ENCODE results near the gene FITM2. TPM values are rescaled to one million over a fixed set of nuclear protein-coding genes. Genes with fewer than 3 reads are reported as not detected.

Gene FITM2
- total RNA-seq, 4 donors from 2014 or later: 7.6 to 10.1 (median 8.7) TPM

DNA sequence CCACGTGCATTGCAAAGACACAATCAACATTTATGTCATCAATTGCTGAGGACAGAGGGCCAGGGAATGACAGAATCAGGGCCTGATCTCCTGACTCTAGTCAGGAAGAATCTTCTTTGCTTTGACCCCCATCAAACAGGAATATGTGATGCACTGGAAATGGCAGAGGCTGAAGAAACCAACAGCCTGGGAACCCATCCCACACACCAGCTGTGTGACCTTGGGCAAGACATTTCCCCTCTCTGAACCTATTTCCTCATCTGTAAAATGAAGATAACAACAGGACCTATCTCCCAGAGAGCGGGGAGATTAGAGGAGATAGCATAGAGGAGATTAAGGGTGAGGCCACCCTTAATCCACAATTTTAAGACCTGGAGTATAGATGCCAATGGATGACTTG lies 46.0 kb upstream of the FITM2 start:
- DNase-seq (no peak), ATAC-seq (no peak)
- intact Hi-C loops (cut with DNase I; ENCODE audit: low total_unique reads): no loop called here
- H3K27ac ChIP-seq: no peak overlapping the region
- no peak for TF ChIP-seq POLR2A (IDR thresholded peaks at IDR 0.05)
- TF ChIP-seq, protein P1, sequence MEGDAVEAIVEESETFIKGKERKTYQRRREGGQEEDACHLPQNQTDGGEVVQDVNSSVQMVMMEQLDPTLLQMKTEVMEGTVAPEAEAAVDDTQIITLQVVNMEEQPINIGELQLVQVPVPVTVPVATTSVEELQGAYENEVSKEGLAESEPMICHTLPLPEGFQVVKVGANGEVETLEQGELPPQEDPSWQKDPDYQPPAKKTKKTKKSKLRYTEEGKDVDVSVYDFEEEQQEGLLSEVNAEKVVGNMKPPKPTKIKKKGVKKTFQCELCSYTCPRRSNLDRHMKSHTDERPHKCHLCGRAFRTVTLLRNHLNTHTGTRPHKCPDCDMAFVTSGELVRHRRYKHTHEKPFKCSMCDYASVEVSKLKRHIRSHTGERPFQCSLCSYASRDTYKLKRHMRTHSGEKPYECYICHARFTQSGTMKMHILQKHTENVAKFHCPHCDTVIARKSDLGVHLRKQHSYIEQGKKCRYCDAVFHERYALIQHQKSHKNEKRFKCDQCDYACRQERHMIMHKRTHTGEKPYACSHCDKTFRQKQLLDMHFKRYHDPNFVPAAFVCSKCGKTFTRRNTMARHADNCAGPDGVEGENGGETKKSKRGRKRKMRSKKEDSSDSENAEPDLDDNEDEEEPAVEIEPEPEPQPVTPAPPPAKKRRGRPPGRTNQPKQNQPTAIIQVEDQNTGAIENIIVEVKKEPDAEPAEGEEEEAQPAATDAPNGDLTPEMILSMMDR (IDR thresholded peaks at IDR 0.05 in 4 of 5, conservative IDR thresholded peaks at IDR 0.05 in 1 of 5): no peak
- peaks cover 0 to 2% (median 0%) of the 10 kb centered on the region in 3 donors for H3K27me3 ChIP-seq
- no peaks in the 10 kb centered on the region for H3K4me1 ChIP-seq
- in situ Hi-C loops (cut with MboI; ENCODE audit: low sequenced_read_pairs in 4 of 4): no loop called here
- no peaks in the 10 kb centered on the region for H3K9me3 ChIP-seq
- no peaks in the 10 kb centered on the region for H3K36me3 ChIP-seq
- H3K4me3 ChIP-seq: no peak overlapping the region

DNA sequence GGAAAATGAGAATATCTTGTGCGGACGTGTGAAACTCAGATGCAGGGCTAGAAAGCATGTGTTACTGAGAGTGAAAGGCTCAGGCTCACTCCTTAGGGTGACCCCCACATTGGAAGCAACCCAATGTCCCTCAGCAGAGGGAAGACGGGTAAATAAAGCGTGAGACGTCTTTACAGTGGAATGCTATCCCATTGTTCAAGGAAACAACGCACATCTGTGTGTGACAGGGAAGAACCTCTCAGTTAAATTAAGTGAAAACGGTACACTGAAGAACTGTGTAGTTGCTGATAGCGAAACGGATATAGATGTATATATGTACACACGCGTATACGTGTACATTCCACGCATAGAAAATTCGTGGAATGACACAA lies 45.3 kb upstream of the FITM2 start:
- Histone ChIP-seq H3K4me1 (no peaks in the 10 kb centered on the region), H3K36me3 (no peaks in the 10 kb centered on the region), H3K27me3 (peaks cover 0 to 2% (median 0%) of the 10 kb centered on the region in 3 donors), H3K27ac (no peak overlapping the region), H3K9me3 (no peaks in the 10 kb centered on the region), H3K4me3 (no peak overlapping the region)
- no peak for ATAC-seq
- intact Hi-C loops (cut with DNase I; ENCODE audit: low total_unique reads) (no loop called here), in situ Hi-C loops (cut with MboI; ENCODE audit: low sequenced_read_pairs in 4 of 4) (no loop called here)
- no peak for DNase-seq
- no peak for TF ChIP-seq POLR2A (IDR thresholded peaks at IDR 0.05)
- TF ChIP-seq, protein P1 (IDR thresholded peaks at IDR 0.05 in 4 of 5, conservative IDR thresholded peaks at IDR 0.05 in 1 of 5): no peak

DNA sequence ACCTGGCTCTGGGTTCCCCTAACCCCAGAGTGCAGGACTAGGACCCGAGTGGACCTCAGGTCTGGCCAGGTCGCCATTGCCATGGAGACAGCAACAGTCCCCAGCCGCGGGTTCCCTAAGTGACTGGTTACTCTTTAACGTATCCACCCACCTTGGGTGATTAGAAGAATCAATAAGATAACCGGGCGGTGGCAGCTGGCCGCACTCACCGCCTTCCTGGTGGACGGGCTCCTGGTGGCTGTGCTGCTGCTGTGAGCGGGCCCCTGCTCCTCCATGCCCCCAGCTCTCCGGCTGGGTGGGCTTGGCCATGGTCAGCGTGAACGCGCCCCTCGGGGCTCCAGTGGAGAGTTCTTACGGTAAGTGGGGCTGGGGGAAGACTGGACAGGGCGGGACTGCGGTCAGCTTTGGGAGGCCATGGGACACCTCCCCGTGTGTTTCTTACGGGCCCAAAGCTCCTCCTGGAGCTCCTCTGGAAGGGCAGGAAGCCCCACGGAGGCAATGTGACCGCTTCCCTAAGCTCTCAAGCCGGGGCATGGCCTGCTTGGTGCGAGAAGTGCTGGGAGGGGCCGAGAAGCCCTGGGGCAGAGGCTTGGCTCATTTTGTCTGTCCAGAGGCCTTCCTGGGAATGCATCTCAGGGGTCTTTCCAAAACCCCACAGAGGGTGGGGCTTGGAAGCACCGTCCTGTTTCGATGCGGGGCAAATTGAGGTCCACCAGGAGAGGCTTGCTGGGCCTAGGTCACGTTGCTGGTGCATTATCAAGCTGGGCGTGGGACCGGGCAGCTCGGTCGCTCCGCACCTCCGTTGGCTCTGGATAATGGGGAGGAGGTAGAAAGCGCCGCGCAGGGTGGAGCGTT lies 44.7 kb upstream of the FITM2 start, which contains the start of gene HNF4A:
Gene HNF4A, plus strand, starts transcription at position 202 of the 855 bp plus-strand sequence. Its CDS starts 106 bp downstream, at position 308.
- no peak within 1 kb of the TSS for H3K4me3 ChIP-seq
- TF ChIP-seq POLR2A (IDR thresholded peaks at IDR 0.05): no peak
- TF ChIP-seq, protein P1 (IDR thresholded peaks at IDR 0.05 in 4 of 5, conservative IDR thresholded peaks at IDR 0.05 in 1 of 5): no peak
- H3K27me3 ChIP-seq: peaks cover 0 to 2% (median 0%) of the 10 kb centered on the region in 3 donors
- no peaks in the 10 kb centered on the region for H3K9me3 ChIP-seq
- no peaks in the 10 kb centered on the region for H3K36me3 ChIP-seq
- ATAC-seq: no peak
- intact Hi-C loops (cut with DNase I; ENCODE audit: low total_unique reads): no loop called here
- H3K27ac ChIP-seq: no peak within 1 kb of the TSS
- no peak for DNase-seq
- H3K4me1 ChIP-seq: no peaks in the 10 kb centered on the region
- in situ Hi-C loops (cut with MboI; ENCODE audit: low sequenced_read_pairs in 4 of 4): no loop called here

DNA sequence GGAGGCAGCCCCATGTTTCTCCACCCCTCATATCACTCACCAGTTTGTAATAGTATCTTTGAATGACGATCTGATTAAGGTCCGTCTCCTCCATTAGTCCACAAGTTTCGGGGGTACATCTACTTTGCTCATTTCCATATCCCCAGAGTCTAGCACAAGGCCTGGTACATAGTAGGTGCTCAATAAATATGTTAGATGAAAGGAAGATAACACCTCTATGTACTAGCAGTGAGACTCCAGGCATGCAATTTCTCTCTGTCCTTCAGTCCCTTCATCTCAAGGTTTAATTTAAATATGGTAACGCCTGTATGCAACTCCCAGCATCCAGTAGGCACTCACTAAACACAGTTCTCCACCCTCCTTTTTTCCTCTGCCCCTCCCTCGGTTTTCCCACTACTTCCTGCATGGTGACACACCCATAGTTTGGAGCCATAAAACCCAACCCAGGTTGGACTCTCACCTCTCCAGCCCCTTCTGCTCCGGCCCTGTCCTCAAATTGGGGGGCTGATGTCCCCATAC lies 44.0 kb upstream of the FITM2 start:
- Histone ChIP-seq H3K9me3 (no peaks in the 10 kb centered on the region), H3K27me3 (peaks cover 0 to 2% (median 0%) of the 10 kb centered on the region in 3 donors), H3K4me3 (no peak overlapping the region), H3K27ac (no peak overlapping the region), H3K36me3 (no peaks in the 10 kb centered on the region), H3K4me1 (no peaks in the 10 kb centered on the region)
- ATAC-seq: no peak
- intact Hi-C loops (cut with DNase I; ENCODE audit: low total_unique reads) (no loop called here), in situ Hi-C loops (cut with MboI; ENCODE audit: low sequenced_read_pairs in 4 of 4) (no loop called here)
- DNase-seq: no peak
- TF ChIP-seq, protein P1 (IDR thresholded peaks at IDR 0.05 in 4 of 5, conservative IDR thresholded peaks at IDR 0.05 in 1 of 5): no peak
- TF ChIP-seq POLR2A (IDR thresholded peaks at IDR 0.05): no peak
